GF-D8 (cell line): ENCODE results near the gene IPO7.
A peak's percentile ranks its signal among the peaks of the same experiment; 100 is the strongest.
"Not testable (repeated sequence)": the region's sequence is repeated elsewhere in the genome, so short reads cannot be mapped to it uniquely, and the experiment has no call there.

ENCODE experiments used
- DNase-seq: peaks from one replicate; lab custom pipeline; 2025; lab: John Stamatoyannopoulos, UW

The IPO7 gene

DNA sequence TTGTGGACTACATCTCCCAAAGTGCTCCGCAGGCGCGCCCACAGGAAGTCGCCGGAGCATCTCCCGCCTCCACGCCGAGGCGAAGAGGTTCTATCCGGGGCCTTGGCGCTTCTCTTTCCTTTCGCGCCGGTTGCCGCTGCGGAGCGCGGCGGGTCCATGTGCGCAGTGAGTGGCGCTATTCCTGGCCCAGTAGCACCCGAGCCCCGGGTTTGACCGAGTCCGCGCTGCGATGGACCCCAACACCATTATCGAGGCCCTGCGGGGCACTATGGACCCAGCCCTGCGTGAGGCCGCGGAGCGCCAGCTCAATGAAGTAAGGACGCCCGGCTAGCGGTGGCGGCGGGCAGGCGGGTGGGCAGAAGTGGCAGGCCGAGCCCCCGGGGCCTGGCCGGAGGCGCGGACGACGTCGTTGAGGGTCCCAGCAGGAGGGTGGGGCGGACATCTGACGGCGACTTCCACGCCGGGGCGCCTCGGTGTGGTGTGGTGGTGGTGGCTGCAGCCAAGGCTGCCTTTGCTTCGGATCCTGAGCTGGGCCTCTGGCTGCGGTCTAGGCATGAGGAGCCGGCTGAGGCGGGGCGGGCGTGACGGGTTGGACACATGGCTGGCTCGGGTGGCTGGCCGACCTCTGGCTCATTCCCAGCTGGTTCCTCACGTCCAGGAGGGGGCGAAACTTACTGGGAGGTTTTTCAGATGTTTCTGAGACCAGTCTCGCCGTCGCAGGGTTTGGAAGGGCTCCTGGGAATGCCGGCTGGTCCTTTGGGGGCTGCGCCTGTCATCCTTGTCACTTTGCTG, at the start of gene IPO7:
TSS of gene IPO7 (plus strand) at position 118 of the 792 bp plus-strand sequence. CDS start at position 230, 112 bp downstream.
- DNase-seq: peak; percentile 40

DNA sequence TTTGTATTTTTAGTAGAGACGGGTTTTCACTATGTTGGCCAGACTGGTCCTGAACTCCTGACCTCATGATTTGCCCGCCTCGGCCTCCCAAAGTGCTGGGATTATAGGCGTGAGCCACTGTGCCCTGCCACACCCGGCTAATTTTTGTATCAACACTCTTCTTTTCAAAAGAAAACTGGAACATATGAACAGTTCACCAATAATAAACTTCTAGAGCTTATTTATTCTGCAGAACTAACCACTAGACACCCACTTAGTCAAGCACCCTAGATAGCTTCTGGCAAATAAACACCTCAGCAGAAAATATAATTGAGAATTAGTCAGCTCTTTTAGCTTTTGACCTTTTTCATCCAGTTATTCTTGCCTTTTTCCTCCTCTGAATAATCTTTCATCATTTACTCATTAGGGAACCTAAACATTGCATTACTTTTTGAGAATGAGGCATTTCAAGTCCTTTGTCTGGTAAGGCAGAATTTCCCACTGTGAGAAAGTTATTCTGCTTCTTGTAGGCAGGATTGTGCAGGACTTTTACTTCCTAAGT, 42.7 kb upstream of the IPO7 start:
- DNase-seq: no peak

DNA sequence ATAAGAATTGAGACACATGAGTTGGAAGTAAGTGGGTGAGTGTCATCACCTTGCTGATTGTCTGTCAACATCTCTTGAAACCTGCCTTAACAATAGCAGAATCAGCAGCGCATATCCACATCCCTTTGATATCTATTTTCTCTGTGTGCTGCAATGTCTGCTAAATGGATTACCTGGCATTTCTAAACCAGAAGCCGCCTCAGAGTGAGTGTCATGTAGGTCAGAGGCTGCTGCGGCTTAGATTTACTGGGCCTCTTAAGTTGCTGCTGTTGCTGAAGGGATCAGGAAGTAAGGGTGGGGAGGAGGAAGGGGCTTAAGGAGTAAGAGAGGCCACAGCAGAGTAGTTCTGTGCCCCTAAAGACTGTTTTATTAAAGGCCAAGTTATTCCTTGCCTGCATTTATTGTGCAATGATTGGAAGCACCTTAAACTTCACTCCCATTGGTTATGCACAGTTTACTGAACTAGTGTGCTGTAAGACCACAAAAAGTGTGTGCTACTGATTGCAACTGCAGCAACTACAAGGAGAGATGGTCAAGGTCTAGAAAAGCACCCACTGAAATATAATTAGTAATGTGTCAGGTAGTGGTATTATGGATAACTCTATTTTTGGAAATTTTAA, 40.3 kb upstream of the IPO7 start:
- no peak for DNase-seq

DNA sequence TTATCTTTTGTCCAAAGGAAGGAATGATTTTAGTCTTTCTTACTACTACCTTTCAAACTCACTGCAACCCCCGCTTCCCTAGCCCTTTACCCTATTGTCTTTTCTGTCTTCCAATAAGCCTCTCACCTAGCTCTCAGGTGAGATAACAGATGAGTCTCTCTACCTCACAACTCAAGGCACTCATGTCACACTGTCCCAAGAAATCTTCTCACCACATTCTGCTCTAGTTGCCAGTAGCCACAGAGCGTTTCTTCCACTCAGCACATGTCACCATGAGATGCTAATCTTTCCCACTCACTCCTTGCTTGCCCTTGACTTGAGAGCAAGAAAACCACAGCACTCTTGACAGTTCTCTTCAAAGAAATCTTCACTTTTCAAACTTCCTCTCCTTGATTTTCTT, 37.4 kb upstream of the IPO7 start:
- no peak for DNase-seq

DNA sequence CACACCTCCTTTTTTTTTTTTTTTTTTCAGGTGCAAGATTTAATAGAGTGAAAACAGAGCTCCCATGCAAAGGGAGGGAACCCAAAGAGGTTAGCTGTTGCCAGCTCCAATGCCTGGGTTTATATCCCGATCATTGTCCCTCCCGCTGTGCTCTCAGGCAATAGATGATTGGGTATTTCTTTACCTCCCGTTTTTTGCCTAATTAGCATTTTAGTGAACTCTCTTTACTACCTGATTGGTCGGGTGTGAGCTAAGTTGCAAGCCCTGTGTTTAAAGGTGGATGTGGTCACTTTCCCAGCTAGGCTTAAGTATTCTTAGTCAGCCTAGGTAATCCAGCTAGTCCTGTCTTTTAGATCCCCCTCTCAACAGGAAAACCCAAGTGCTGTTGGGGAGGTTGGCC, 36.7 kb upstream of the IPO7 start:
- DNase-seq: not testable (repeated sequence)

DNA sequence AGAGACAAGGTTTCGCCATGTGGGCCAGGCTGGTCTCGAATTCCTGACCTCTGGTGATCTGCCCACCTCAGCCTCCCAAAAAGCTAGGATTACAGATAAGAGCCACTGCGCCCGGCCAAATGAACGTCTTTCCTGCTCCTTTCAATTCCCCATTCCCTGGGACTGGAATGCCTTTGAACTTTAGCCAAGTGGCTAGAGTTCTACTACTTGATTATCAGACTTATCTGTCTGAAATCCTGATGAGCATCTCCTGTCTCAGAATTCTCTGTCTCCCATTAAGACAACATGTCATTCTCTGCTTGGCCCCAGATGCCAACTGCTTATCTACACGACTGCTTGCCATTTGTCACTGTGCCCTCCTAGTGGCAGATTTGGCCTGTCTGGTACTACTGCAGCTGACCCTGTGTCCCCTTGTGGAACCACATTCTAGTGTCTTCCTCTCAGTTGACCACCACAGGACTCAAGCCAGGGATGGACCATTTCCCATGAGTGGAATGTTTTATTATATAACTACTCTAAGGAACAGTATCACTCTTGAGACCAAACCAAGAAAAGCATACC, 33.1 kb upstream of the IPO7 start:
- no peak for DNase-seq

DNA sequence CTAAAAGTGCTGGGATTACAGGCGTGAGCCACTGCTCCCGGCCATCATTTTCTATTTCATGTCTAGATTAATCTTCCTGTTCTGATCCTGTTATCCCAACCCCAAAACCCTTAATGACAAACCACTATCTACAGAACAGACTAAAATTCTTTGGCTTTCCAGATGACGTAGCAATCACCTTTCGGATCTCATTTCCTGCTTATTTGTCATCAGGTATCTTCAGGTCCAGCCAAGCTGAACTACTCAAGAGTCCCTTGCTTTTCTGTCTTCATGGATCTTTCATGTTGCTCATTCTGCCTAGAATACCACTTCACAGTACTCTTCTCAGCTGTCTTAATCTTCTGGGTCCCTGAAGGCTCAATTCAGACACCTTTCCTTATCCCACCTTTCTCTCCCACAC, 27.4 kb upstream of the IPO7 start:
- no peak for DNase-seq

DNA sequence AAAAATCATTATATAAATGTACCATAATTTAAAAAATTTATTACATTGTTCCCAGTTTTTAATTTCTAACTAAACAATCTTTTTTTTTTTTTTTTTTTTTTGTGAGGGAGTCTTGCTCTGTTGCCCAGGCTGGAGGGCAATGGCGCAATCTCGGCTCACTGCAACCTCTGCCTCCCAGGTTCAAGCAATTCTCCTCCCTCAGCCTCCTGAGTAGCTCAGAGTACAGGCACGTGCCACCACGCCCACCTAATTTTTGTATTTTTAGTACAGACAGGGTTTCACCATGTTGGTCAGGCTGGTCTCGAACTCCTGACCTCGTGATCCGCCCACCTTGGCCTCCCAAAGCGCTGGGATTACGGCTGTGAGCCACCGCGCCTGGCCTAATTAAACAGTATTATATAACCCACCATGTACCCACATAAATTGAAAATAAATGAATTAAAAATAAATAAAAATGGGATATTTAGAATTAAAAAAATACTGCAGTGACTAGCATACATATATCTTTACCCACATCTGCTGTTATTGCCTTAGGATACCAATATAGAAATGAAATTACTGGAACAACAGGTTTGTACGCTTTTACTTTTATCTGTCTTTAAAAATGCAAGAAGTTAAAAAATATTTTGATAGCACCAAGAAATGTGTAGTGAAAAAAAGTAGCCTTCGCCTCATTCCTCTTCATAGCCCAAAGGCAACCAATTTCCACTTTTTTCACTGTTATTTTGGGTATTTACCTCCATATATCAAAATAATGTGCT, 23.4 kb upstream of the IPO7 start:
- not testable (repeated sequence) for DNase-seq

DNA sequence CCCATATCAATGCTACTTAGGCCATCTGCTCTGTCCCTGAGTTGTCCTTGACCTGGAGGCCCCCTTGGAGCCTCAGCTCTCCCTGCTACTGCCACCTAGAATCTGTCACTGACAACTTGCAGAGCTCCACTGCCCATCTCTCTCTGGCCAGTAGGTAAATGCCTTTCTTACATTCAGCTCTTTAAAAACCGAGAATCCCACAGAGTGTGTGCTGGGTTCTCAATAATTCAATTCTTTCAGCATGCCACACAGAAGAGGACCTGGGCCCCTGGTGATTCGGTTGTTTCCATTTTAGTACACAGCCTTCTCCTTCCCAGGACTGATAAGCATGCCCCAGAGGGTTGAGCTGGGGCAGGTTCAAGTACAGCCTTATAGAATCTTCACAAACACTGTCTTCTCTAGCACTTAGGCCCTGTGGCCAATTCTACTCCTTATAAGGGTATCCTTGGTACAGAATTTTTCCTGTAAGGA, 22.0 kb upstream of the IPO7 start:
- no peak for DNase-seq

DNA sequence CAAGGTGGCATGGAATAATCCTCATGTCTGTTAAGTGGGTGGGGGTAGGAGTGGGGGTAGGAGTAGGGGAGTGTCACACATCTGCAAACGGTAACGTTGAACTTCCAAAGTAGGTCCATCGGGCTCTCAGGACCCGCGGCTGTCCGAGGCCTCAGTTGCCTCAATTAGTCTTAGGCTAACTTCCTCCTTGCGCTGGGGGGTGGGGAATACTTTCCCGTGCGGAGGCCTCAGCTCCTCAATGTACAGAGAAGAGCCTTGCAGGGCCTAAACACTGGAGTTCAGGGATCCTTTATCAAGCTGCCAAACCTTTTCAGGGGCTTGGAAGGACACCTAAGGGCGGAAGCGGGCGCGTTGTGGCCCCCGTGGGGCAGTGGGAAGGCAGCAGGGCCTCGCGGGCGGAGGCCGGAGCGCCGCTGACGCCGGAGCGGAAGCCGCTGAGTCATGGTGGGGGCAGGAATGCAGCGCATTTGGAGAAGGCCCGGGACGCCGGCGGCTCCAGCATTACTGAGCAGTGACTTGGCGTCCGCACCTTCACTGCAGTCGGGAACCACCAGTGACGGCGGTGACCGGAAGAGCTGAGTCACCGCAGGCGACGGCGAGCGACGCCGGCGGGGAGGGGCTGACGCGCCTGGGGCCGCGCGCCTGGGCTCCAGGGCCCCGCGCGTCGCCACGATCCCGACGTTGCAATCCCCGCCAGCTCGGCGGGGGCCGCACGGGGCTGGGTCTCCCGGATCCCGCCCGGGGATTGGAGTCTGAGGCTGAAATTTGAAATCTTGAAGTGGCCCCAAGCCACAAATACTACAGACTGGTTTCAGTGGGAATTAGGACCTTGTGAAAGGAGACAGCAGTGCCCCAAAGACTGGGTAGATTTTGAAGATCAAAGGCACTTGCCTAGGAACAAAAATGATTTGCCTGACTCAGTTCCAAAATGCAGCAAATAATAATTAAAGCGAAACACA, 20.2 kb upstream of the IPO7 start:
- peak; percentile 66 for DNase-seq

DNA sequence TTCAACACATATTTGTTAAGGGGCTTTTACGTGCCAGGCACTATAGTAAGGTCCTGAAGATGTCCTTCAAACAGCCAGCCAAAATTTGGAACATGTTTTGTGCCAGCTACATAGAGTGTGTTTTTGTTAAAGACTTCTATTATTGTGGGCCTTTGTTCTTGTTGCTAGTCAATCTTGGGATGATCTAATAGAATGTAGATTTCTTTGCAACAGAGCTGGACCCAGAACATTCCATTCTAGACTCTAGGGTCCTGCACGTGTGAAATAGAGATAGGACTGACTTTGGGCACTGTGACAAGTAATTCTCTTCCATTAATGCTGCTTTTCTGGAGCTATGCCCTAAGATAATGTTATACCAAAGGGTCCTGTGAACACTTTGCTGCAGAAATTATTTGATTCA, 16.9 kb upstream of the IPO7 start:
- no peak for DNase-seq

DNA sequence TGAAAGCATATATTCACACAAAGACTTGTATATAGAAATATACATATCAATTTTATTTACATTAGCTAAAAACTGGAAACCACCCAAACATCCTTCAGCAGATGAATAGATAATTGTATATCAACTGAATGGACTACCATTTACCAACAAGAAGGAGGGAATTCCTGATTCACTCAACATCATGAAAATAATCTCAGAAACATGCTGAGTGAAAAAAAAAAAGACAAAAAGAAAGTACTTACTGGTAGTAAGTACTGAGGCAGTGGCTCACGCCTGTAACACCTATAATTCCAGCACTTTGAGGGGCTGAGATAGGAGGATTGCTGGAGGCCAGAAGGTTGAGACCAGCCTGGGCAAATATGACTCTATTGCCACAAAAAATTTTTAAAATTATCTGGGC, 7.4 kb upstream of the IPO7 start:
- DNase-seq: no peak

DNA sequence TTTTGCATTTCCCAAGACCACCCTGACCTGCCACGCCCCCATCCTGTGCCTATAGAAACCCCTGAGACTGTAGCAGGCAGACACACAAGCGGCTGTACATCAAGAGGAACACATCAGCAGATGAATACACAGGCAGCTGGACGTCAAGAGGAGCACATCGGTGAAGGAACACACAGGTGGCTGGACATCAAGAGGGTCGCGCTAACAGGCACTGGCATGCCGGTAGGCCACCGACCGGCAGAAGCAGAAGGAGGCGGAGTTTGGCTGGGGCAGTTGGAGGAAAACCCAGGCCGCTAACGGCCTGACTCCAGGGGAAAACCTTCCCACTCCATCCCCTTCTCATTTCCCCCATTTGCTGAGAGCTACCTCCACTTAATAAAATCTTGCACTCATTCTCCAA, 5.4 kb upstream of the IPO7 start:
- DNase-seq: no peak

DNA sequence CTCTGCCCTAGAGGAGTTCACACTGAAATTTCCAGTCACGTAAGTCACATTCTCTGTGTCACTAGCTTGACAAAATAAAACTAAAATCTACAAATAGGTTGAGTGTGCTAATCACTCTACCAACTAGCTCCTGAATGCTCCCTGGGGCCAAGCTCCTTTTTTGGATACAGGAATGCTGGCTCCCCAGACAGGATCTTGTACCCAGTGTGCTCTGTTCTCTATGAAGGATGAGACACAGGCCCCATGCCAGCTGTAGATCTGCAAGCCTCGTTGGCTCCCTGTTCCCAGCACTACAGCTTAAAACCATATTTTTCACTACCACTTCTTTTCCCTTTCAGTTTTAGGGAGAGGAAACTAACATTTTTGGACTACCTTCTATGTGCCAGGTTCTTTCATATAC, 3.7 kb upstream of the IPO7 start:
- DNase-seq: no peak

DNA sequence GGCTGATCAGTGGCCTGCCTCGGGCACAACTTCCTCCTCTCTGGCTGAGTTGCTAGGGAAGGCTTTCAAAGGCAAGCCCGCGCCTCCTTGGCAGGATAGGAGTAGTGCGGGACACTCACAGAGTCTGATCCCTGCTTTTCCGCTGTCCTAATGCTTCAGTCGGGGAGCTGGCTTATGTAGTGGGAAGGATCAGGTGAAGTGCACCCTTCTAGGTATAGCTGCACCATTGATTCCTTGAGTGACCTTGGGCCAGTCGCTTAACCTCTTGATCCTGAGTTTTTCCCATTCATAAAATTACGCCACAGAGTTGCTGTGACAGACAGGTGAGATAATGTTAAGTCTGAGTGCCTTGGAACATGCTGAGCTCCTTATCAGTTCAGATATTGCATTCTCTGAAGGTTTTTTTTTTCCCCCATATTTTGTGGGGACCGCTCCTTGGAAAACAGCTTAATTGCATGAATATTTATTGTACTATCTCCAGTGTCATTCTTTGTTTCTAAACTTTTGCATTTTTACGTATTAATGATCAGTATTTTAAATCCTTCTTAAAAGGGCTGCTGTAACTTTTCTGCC, 961 bp downstream of the IPO7 start:
- DNase-seq: no peak

DNA sequence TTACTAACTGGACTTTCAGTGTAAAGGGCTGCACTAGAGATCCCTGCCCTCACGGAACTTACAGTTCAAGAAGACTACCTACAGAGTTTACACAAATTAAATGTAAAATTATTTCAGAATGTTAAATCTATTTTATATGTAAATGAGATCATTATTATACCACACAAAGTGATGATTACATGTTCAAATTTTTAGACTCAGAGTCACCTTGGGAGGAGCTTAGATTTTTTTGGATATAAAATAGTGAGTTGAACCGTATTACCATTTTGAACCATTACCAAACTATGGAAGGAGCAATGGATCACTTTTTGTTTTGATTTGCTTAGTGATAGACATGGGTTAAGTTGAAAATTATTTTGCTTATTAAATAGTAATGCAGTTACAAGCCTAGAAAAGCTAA, 1.6 kb downstream of the IPO7 start:
- no peak for DNase-seq

DNA sequence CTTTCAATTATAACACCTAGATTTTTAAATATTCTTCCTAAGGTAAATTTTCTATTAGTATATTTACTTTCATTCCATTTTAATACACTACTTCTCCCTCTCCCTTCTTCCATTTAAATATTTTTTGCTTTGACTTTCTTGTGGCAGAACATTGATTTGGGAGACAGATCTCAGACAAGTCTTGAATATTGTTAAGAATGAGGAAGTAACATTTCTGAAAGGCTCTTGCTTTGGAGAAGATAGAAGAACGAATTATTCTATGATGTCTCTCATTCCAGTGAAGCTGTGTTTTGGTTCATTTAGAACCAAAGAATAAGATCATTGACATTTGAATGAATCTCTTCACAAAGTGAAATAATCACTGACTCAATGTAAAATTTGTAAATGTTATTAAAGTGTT, 2.4 kb downstream of the IPO7 start:
- DNase-seq: no peak

DNA sequence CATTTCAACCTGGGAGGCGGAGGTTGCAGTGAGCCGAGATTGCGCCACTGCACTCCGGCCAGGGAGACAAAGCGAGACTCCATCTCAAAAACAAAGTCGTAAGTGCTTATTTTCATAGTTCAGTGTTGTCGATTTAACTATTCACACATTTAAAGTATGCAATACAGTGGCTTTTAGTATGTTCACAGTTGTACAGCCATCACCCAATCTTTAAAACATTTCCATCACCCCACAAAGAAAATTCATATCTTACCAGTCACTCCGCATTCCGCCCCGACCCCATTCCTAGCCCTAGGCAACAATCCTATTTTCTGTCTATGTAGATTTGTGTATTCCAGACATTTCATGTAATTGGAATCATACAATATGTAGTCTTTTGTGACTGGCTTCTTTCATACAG, 11.9 kb downstream of the IPO7 start:
- no peak for DNase-seq

DNA sequence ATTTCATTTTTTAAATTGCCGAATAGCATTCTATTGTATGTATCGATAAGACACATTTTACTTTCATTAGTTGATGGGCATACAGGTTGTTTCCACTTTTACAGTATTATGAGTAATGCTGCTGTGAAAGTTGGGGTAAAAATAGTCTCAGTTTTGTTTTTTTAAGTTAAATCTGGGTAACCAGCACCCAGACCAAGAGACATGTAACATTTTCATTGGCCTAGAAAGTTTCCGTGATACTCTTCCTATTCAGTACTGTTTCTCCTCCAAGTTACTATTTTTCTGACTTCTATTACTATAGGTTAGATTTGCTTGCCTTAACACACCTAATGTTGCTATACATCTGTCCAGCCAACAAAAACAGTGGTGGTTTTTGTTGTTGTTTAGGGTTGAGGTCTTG, 12.3 kb downstream of the IPO7 start:
- no peak for DNase-seq

DNA sequence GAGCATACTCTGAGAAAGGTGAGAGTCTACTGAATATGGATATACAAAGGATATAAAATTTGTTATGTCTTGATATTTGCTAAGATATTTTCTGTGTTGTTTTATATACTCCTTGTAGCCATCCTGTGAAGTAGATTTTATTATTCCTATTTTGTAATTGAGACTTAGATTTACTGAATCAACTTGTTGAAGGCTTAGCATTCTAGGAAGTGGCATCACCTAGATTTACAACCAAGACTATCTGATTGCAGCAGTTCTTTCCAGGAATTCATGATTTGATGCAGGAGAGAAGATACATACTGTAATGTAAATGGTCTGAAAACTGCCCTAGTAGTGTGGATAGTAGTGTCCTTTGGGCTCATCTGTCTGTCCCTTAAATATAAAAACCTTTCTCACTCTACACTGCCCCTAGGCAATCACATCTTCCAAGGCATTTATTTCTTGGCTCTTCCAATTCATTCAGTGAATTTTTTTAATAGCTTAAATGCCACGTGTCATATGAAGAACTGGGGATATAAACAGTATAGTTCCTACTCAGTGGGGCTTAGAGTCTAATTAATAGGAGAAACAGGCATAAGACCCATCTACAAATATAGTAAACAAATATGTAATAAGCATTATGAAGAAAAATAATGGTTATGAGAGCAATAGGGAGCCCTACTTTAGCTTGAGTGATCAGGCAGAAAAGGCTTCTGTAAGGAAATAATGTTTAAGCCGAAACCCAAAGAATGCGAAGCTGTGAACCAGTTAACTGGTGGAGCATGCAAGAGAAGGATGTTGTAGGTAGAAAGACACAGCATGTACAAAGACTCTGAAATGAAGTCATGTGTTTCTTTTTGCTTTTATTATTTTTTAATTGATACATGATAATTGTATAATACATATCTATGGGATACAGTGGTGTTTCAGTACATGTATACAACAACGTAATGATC, 13.6 kb downstream of the IPO7 start:
- no peak for DNase-seq
